GM18868 (cell line): ENCODE results near the gene SLC5A11.
"Not testable (repeated sequence)": the region's sequence is repeated elsewhere in the genome, so short reads cannot be mapped to it uniquely, and the experiment has no call there.

Experiments used
- ATAC-seq: cut with Tn5 transposase; IDR thresholded peaks from one replicate; pipeline ENCODE4 v1.9.1; 2021; ENCODE audit warnings: mild to moderate bottlenecking, moderate library complexity; ENCODE audit not compliant: unreplicated experiment

The SLC5A11 gene, protein sequence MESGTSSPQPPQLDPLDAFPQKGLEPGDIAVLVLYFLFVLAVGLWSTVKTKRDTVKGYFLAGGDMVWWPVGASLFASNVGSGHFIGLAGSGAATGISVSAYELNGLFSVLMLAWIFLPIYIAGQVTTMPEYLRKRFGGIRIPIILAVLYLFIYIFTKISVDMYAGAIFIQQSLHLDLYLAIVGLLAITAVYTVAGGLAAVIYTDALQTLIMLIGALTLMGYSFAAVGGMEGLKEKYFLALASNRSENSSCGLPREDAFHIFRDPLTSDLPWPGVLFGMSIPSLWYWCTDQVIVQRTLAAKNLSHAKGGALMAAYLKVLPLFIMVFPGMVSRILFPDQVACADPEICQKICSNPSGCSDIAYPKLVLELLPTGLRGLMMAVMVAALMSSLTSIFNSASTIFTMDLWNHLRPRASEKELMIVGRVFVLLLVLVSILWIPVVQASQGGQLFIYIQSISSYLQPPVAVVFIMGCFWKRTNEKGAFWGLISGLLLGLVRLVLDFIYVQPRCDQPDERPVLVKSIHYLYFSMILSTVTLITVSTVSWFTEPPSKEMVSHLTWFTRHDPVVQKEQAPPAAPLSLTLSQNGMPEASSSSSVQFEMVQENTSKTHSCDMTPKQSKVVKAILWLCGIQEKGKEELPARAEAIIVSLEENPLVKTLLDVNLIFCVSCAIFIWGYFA

GRCh38 chr16:24845726-24846547, at the start of gene SLC5A11:
Gene SLC5A11, plus strand, starts transcription at chr16:24845963. Its CDS starts 12,681 bp downstream, at chr16:24858644.
- ATAC-seq = no peak

DNA sequence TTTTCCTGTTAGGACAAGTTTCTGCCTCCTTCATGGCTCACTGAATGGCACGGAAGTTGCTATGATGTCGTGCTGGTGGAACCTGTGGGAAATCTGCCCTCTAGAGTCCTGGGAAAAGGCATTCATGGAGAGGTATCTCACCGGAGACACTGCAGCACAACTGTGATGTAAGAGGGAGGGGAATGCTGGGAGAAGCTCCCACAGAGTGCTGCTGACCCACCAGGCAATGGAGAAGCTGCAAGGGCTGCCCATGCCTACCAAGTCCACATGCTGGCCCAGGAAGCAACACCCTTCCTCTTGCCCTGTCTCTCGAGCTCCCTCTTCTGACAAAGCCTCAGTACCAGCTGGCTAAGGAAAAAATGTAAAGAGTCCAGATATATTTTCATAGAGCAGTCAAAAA, 45.2 kb upstream of the SLC5A11 start:
- ATAC-seq = no peak

DNA sequence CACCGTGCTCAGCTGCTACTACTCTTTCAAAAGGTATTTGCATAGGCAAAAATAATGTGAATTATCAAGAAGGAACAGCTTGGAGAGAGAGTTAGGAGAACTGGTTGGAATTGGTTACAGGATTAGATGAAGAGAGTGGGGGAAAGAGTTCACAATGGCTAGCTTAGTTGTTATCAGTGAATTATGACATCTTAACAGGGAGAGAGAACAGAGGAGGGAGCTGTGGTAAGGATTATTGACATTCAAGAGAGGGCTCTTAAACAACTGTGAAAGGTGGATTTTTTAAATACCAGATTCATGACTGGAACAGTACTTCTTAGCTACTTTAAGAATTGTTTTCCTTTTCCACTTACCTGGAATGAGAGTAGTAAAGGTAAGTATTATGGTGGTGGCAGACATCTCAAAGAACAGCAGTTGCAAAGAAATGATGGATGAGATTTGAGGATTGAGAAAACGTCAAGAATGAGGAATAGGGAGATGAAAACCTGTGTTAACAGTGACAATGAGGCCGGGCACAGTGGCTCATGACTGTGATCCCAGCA, 43.9 kb upstream of the SLC5A11 start:
- no peak for ATAC-seq

- ATAC-seq = no peak
These were observed 40.3 kb upstream of the SLC5A11 start for GRCh38 chr16:24805484-24805883.

DNA sequence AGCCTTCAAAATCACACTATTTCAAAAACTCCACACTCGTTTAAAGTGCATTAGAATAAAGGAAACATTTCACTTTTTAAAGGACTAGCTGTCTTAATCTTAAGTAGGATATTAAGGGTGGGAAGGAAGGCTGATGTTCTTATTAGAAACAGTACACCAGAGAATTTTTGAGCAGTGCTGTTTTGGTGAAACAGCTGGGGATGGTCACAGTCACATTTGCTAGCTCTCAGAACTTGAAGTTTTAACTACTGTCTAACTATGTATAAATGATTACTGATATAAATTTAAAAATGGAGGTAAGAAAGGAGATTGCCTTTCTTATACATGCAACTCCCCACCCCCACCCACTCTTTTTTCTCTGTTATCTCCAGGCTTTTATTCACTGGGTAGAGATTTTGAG, 38.5 kb upstream of the SLC5A11 start:
- no peak for ATAC-seq

- ATAC-seq = no peak
These were observed 34.6 kb upstream of the SLC5A11 start for GRCh38 chr16:24810951-24811843.

DNA sequence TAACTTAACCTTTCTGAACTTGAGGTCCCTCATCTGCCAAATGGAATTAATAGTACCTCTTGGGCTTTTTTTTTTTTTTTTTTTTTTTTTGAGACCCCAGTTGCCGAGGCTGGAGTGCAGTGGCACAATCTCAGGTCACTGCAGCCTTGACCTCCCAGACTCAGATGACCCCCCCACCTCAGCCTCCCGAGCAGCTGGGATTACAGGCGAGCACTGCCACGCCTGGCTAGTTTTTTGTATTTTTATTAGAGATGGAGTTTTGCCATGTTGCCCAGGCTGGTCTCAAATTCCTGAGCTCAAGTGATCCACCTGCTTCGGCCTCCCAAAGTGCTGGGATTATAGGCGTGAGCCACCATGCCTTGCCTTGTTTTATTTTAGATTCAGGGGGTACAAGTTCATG, 33.0 kb upstream of the SLC5A11 start:
- ATAC-seq = not testable (repeated sequence)

- ATAC-seq = no peak
These were observed 30.7 kb upstream of the SLC5A11 start for GRCh38 chr16:24815021-24815420.

- ATAC-seq = no peak
These were observed 29.1 kb upstream of the SLC5A11 start for GRCh38 chr16:24816688-24817087.

GRCh38 chr16:24819462-24820040, 26.2 kb upstream of the SLC5A11 start:
- no peak for ATAC-seq

DNA sequence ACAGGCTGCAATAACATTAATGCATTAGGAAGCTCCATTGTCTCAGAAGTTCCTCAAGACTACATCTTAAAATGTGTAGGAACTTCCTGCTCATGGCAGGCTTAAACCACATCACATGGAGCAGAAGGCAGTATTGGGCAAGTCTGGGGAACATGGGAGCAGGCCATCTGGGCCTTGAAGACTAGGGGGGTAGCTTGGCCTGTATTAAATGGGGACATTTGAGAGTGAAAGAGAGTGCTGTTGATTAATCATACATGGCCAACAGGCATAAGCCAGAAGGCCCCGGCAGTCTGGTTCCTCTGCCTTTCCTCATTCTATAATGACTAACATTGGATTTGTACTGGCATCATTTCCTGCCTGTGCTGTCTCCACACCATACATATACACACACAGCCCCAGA, 25.2 kb upstream of the SLC5A11 start:
- ATAC-seq = no peak

DNA sequence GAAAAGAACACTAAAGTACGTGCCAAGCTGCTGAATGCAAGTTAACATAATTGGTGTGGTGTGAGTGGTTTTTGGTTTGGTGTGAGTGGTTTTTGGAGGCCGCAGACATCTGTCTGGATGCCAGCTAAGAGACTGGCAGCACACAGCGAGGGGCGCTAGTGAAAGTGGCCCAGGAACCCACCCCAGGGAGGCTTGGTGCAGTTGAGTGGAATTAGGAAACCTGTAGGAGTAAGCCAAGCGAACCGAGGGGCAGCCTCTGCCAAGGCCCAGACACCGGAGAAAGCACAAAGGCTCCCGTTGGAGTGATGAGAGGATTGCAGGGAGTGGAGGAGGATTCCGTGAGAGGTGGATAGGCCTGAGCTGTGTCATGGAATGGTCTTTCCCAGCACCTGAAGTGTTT, 24.6 kb upstream of the SLC5A11 start:
- no peak for ATAC-seq

DNA sequence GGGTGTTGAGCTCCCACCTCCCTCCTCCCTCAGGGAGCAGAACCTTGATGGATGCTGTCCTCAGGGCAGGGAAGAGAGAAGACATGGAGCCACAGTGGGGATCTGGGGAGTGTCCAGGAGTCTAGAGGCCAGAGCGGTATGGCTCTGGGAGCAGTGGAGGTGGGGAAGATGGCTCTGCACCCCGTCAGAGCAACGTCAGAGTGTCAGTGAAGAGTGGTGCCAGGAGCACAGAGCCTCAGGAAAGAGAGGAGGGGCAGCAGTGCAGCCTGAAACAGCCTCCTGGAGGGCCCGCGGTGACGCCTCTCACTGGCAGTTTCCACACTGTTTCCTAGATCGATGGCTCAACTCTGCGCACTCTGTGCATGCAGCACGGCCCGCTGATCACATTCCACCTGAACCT, 23.2 kb upstream of the SLC5A11 start:
- ATAC-seq = no peak

DNA sequence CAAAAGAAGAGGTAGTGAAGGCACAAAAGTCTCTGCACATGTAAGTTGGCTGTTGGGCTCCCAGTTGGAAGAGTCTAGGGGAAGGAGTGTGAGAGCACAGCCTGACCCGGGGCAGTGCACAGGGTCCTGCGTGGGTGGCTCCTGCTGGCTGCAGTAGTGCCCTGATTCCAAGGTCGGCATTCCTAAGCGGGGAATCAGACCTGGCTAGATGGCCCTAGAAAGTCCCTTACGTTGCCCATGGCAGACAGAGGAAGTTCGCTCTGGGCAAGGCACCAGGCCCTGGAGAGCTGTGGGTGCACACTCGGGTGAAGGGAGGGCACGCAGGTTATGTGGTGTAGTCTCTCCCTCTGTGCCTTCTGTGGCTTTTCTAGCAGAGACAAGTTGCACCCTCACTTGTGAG, 22.8 kb upstream of the SLC5A11 start:
- no peak for ATAC-seq

DNA sequence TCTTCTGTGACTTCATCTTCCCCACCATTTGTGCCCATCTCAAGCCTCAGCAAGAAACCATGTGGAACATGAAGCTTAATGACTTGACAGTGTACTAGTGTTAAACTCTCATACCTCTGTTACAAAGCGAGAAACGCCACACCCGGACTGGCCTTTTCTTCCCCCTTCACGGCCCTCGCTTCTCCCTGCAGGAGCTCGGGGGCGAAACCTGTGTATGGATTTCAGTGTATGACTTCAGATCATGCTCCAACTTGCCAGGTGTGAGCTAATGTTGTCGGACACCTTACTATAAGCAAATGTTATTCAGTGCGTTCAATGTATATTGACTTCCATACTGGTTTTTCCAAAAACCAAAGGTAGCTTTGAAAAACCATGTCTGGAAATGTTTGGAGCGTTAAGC, 20.1 kb upstream of the SLC5A11 start:
- no peak for ATAC-seq

DNA sequence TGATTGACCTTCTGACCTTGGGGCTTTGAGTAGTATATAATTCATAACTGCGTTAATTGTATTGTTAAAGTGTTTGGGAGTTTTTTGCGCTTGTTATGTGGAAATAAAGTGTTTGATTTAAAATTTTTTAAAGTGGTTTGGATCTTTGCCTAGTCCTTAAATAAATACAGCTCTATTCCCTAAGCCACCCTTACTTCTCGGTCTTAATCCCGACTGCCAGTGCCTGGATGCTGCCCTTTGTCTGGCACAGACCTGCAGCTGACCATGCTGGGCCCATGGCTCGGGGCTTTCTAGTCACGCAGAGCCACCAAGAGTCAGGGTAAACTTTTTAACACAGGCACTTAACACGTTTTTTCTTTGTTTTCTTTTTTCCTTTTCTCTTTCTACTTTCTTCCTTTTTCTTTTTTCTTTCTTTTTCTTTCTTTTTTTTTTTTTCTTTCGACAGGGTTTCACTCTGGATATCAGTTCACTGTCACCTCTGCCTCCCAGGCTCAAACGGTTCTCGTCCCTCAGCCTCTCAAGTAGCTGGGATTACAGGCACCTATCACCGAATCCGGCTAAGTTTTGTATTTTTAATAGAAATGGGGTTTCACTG, 19.6 kb upstream of the SLC5A11 start:
- ATAC-seq = no peak

- ATAC-seq = no peak
These were observed 18.8 kb upstream of the SLC5A11 start for GRCh38 chr16:24826817-24827566.

DNA sequence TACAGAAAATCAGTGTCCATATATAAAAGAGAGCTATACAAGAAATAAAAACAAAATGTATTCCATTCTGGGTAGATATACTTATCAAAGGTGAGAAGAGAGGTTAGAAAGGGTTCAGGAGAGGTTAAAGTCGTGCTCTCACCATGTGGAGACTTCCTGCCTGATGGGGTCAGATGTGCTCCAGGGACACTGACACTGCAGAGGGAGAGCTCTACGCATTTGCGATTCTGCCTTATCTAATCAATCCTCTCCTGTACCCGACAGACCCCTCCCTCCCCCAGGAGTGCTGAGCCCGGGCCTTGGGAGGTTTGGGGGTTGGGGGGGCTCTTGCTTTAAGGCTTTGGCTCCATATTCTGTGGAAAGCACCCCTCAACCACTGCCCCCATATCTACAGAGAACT, 16.6 kb upstream of the SLC5A11 start:
- ATAC-seq = no peak

- ATAC-seq = no peak
These were observed 12.4 kb upstream of the SLC5A11 start for GRCh38 chr16:24833352-24833751.
